GM18873 (cell line): ENCODE data around the gene CALM3.

Experiments
- ATAC-seq: cut with Tn5 transposase; IDR thresholded peaks from one replicate; pipeline ENCODE4 v1.9.1; 2021; ENCODE audit warnings: mild to moderate bottlenecking, moderate library complexity, moderate number of reproducible peaks; ENCODE audit not compliant: unreplicated experiment, low FRiP score

The CALM3 gene

GRCh38 chr19:46598372-46598917 lies 2.7 kb upstream of the CALM3 start:
- no peak for ATAC-seq

GRCh38 chr19:46599716-46600373 lies 1.3 kb upstream of the CALM3 start:
- no peak for ATAC-seq

- peak; percentile 90 for ATAC-seq
Measured at GRCh38 chr19:46600384-46601317, 479 bp upstream of the CALM3 start.

- ATAC-seq = no peak
Measured at GRCh38 chr19:46602392-46603194, 1.5 kb downstream of the CALM3 start.

GRCh38 chr19:46603195-46603637 lies 2.1 kb downstream of the CALM3 start:
- no peak for ATAC-seq

- ATAC-seq = no peak
Measured at GRCh38 chr19:46603752-46604231, 2.7 kb downstream of the CALM3 start.

- ATAC-seq = no peak
Measured at GRCh38 chr19:46604781-46605355, 3.7 kb downstream of the CALM3 start.

GRCh38 chr19:46605356-46605821 lies 4.3 kb downstream of the CALM3 start:
- ATAC-seq = no peak

- no peak for ATAC-seq
Measured at GRCh38 chr19:46606019-46606418, 4.9 kb downstream of the CALM3 start.

- no peak for ATAC-seq
Measured at GRCh38 chr19:46606681-46607447, 5.7 kb downstream of the CALM3 start.

GRCh38 chr19:46607448-46607841 lies 6.3 kb downstream of the CALM3 start:
- no peak for ATAC-seq

- ATAC-seq = no peak
Measured at GRCh38 chr19:46608178-46608577, 7.0 kb downstream of the CALM3 start.

- no peak for ATAC-seq
Measured at GRCh38 chr19:46608581-46609345, 7.6 kb downstream of the CALM3 start.

GRCh38 chr19:46609511-46610412 lies 8.6 kb downstream of the CALM3 start:
- no peak for ATAC-seq

GRCh38 chr19:46610413-46610775 lies 9.3 kb downstream of the CALM3 start:
- no peak for ATAC-seq

GRCh38 chr19:46610851-46611770 lies 10.0 kb downstream of the CALM3 start:
- ATAC-seq = no peak
